GM23338 (cell line): ENCODE measurements around the gene FOXP1. TPM values are rescaled to one million over a fixed set of nuclear protein-coding genes. Genes with fewer than 3 reads are reported as not detected.

ENCODE experiments used
- ATAC-seq: fragments of 200-7000 bp; cut with Tn5 transposase; 3 replicates; pipeline ENCODE4 v1.9.1; 2020
- DNase-seq: peaks from one replicate; pipeline ENCODE4 v3.0.0-alpha.2; 2015; ENCODE audit warnings: low spot score
- H2AFZ ChIP-seq: fragments of 200-600 bp; sonication (generic); 2 replicates; pipeline ENCODE4 v1.8.0; 2016; ENCODE audit warnings: antibody characterized with exemption, mild to moderate bottlenecking, moderate library complexity
- H3F3A ChIP-seq: fragments of 200-600 bp; sonication (generic); replicated peaks from 2 replicates; pipeline ENCODE4 v1.8.0; 2017; ENCODE audit warnings: antibody characterized with exemption, mixed run types, low read depth
- H3K27ac ChIP-seq: fragments of 200-600 bp; sonication (generic); 2 replicates; pipeline ENCODE4 v1.6.1; 2016; ENCODE audit warnings: low read depth
- H3K27me3 ChIP-seq: fragments of 200-600 bp; sonication (generic); 2 replicates; pipeline ENCODE4 v1.8.0; 2016; ENCODE audit warnings: mild to moderate bottlenecking, mixed run types, moderate library complexity; ENCODE audit not compliant: insufficient read depth
- H3K36me3 ChIP-seq: fragments of 200-600 bp; sonication (generic); 2 replicates; pipeline ENCODE4 v1.8.0; 2016; ENCODE audit warnings: mild to moderate bottlenecking; ENCODE audit not compliant: insufficient read depth
- H3K4me1 ChIP-seq: fragments of 200-600 bp; sonication (generic); 2 replicates; pipeline ENCODE4 v1.8.0; 2016; ENCODE audit warnings: mild to moderate bottlenecking, moderate library complexity; ENCODE audit not compliant: insufficient read depth
- H3K4me2 ChIP-seq: fragments of 200-600 bp; sonication (generic); 2 replicates; pipeline ENCODE4 v1.7.1; 2017; ENCODE audit warnings: mixed run types
- H3K4me3 ChIP-seq: fragments of 200-600 bp; sonication (generic); 2 replicates; pipeline ENCODE4 v1.6.1; 2016; ENCODE audit warnings: mixed run types
- H3K79me2 ChIP-seq: fragments of 200-600 bp; sonication (generic); replicated peaks from 2 replicates; pipeline ENCODE4 v1.8.0; 2017; ENCODE audit warnings: mild to moderate bottlenecking; ENCODE audit not compliant: insufficient read depth
- H3K9me2 ChIP-seq: fragments of 200-600 bp; sonication (generic); 2 replicates; pipeline ENCODE4 v1.8.0; 2017; ENCODE audit not compliant: insufficient read depth
- H4K20me1 ChIP-seq: fragments of 200-600 bp; sonication (generic); replicated peaks from 2 replicates; pipeline ENCODE4 v1.8.0; 2017; ENCODE audit warnings: mild to moderate bottlenecking; ENCODE audit not compliant: insufficient read depth
- H3K27ac Mint-ChIP-seq: 2 replicates; pipeline ENCODE4 v1.8.0; 2020; ENCODE audit warnings: inconsistent platforms, mild to moderate bottlenecking, moderate library complexity, mixed read lengths
- H3K27me3 Mint-ChIP-seq: 3 replicates; pipeline ENCODE4 v1.8.0; 2022; ENCODE audit warnings: low read depth, mild to moderate bottlenecking, moderate library complexity, mixed read lengths, inconsistent platforms; ENCODE audit not compliant: insufficient read depth, poor library complexity
- H3K36me3 Mint-ChIP-seq: 3 replicates; pipeline ENCODE4 v1.8.0; 2021; ENCODE audit warnings: low read depth, mild to moderate bottlenecking, inconsistent platforms, moderate library complexity, mixed read lengths
- H3K4me1 Mint-ChIP-seq: 3 replicates; pipeline ENCODE4 v1.8.0; 2020; ENCODE audit warnings: mild to moderate bottlenecking, inconsistent platforms, mixed read lengths
- H3K4me3 Mint-ChIP-seq: 3 replicates; pipeline ENCODE4 v1.8.0; 2021; ENCODE audit warnings: moderate library complexity, mild to moderate bottlenecking, inconsistent platforms, mixed read lengths
- H3K9me3 Mint-ChIP-seq: 3 replicates; pipeline ENCODE4 v1.8.0; 2020; ENCODE audit warnings: moderate library complexity, mild to moderate bottlenecking, inconsistent platforms, mixed read lengths
- EZH2phosphoT487 ChIP-seq: fragments of 200-600 bp; sonication (generic); IDR thresholded peaks from one replicate; pipeline ENCODE4 v1.8.1; 2018; ENCODE audit warnings: antibody characterized with exemption; ENCODE audit not compliant: unreplicated experiment
- NANOG ChIP-seq: IDR thresholded peaks from 2 replicates; pipeline ENCODE4 v1.6.1; 2016; ENCODE audit warnings: antibody characterized with exemption, borderline replicate concordance
- POLR2AphosphoS5 ChIP-seq: IDR thresholded peaks from 2 replicates; pipeline ENCODE4 v1.6.1; 2016; ENCODE audit warnings: antibody characterized with exemption, low read depth
- REST ChIP-seq: IDR thresholded peaks from one replicate; pipeline ENCODE4 v1.6.1; 2018; ENCODE audit warnings: antibody characterized with exemption; ENCODE audit not compliant: unreplicated experiment
- ZNF114 ChIP-seq: fragments of 250-450 bp; sonication (Bioruptor Pico); IDR thresholded peaks from 2 replicates; pipeline ENCODE4 v1.5.0; 2020; ENCODE audit warnings: mild to moderate bottlenecking, moderate library complexity
- ZNF331 ChIP-seq: fragments of 250-450 bp; sonication (Bioruptor Pico); IDR thresholded peaks from 2 replicates; pipeline ENCODE4 v1.5.0; 2020; ENCODE audit warnings: low read depth, mild to moderate bottlenecking, moderate library complexity
- ZNF462 ChIP-seq: fragments of 250-450 bp; sonication (Bioruptor Pico); IDR thresholded peaks from 2 replicates; pipeline ENCODE4 v1.5.0; 2020; ENCODE audit warnings: mild to moderate bottlenecking, moderate library complexity
- polyA plus RNA-seq: library from polyadenylated mRNA; unstranded; fragments of >200 nt; fragmentation: Nextera tagmentation; extraction: Ambion mirVana; gene quantifications from 2 replicates; pipeline ENCODE4 v1.2.1, GENCODE V29; 2016
- total RNA-seq: library from RNA; depleted of rRNA; stranded (reverse); fragments of >200 nt; shearing (Covaris generic); gene quantifications from 2 replicates; pipeline ENCODE4 v1.2.3, GENCODE V29; 2014

Gene FOXP1
- total and polyA plus RNA-seq, 2 experiments from 2014 or later = 32.9 to 35.5 TPM

GRCh38 chr3:71163198-71163918, 420.2 kb downstream of the FOXP1 start:
- Histone ChIP-seq H3F3A (no peaks in the 10 kb centered on the region), H3K27me3 (no peaks in the 10 kb centered on the region), H3K27ac (peak overlapping the region; percentile 41; the same call in 1 of the 2 replicates), H3K79me2 (no peaks in the 10 kb centered on the region; the same call in none of the 2 replicates), H3K9me2 (no peaks in the 10 kb centered on the region; the same call in 1 of the 2 replicates), H2AFZ (no peak overlapping the region), H3K4me1 (peaks cover 23% of the 10 kb centered on the region; the same call in 1 of the 2 replicates), H3K4me2 (no peak overlapping the region), H3K36me3 (no peaks in the 10 kb centered on the region), H4K20me1 (no peaks in the 10 kb centered on the region), H3K4me3 (no peak overlapping the region)
- H3K4me1 Mint-ChIP-seq = peaks cover 37% of the 10 kb centered on the region
- H3K36me3 Mint-ChIP-seq = peaks cover 10% of the 10 kb centered on the region
- no peak overlapping the region for H3K4me3 Mint-ChIP-seq
- H3K9me3 Mint-ChIP-seq = 0 out of 3 replicates have a peak, but pooled peaks cover 8% of the 10 kb centered on the region
- H3K27ac Mint-ChIP-seq = no peak overlapping the region
- ATAC-seq = no peak
- H3K27me3 Mint-ChIP-seq = peaks cover 1% of the 10 kb centered on the region
- TF ChIP-seq POLR2AphosphoS5 (no peak), REST (no peak), ZNF114 (no peak), ZNF462 (CRISPR knock-in tag) (no peak), NANOG (no peak), ZNF331 (CRISPR knock-in tag) (no peak), EZH2phosphoT487 (no peak)
- DNase-seq = no peak
